CD4-positive, alpha-beta T cell treated with Interleukin-17A for 1 hour (primary cell): ENCODE data around the gene MBTPS1.
A peak's percentile ranks its signal among the peaks of the same experiment; 100 is the strongest.

Source experiments
- DNase-seq: peaks from one replicate; pipeline ENCODE4 v3.0.0-alpha.2; 2020

The MBTPS1 gene

DNA sequence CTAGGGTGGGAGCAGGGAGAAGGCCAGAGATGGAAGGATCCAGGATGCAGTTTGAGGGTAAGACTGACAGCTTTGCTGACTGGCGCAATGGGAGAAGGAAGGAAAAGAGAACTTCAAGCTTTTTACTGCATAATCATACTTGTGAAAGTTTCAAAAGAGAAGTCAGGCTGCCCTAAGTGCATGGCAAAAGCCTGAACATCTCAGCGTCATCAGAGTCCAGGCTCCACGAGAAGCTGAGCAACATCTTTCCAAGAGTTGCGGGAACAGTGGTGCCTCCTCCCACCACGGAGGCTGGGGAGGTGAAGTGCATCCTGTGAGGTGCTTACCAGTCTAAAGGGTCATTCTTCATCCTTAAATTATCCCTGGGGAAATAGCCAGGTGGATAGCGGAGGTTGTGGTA is 47.2 kb downstream of the MBTPS1 start:
- DNase-seq = no peak

DNA sequence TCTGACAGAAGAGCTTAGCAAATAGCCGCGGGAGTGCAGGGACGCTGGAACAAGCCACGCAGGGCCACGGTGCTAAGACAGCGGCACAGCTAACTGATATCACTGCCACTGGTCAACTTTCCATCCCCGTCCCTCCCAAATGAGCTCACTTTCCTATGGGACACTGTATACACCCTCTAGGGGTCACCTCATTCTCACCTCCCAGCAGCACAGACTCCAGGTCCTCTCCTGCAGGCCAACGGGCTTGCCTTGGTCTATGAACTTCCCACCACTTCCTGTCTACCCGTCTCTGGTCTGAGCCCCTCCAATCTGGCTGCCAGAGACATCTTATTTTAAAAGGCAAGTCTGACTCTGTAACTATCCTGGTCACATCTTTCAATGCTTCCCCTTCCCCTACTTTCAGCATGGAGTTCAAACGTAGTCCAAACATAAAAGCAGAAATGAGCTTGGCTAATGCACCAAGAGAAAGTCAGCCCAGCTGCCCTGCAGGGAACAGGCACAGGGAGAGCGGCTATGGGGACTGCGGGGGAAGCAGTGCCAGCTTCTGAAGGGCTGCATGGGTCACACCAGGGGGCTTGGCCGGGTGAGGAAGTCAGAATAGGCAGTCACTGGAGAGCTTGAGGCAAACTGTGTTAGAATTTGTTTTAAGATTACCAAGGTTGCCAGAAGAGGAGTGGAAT is 47.8 kb downstream of the MBTPS1 start:
- no peak for DNase-seq

DNA sequence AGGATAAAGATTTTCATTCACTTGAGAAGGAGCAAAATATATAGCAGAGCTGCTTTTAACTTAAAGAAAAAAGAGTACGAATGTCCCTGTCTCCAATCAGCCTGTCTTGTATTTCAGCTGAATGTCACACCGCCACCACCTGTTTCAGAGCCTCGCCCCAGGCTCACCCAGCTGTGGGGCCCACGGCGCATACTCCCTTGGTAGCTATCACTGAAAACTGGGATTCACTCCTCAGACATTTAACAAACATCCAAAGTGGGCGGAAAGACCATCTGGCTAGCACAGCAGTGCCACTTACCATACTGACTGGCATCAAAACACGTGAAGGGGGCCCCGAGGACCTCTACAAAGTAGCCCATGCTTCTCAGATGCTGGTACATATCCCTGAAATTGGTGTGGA is 48.7 kb downstream of the MBTPS1 start:
- no peak for DNase-seq

DNA sequence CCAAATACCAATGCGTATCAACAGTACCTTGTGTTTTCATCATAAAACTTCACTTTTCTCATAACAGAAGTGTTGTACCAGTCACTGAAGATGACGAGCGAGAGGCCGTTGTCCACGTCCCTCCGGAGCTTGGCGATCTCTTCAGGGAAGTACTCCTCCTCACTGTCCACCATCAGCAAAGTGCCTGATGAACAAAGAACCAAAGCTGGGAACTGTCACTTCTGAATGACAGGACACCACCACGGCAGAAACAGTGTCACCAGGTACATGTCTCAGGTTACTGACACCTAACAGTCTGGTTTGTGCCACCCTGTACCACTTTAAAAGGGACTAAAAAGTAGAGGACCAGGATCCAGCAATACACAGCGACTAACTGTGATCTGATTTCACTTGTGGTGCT is 49.1 kb downstream of the MBTPS1 start:
- DNase-seq = no peak

DNA sequence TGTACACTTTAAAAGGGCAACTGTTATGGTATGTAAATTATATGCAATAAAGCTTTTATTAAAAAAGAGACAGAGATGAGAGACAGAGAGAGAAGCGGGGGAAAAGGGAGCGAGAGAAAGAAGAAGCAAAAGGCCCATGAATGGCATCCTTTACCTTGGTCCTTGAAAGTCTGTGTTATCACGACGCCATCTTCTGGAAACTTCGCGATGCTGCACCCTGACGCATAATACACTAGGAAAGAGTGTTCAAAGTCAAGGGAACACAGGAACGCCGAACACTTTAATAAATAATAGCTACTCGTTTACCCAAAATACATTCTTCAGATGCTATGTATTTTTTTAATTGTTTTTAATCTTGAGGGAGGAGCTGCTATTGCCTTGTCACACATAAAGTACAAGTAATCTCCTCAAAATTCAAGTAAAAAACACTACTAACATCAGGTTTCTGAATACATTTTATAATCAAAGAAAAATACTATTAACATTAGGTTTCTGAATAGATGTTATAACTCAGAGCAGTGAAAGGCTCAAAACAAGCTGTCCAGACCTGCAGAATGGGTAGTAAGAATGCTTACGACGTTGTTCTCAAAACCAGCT is 51.1 kb downstream of the MBTPS1 start:
- peak; percentile 42 for DNase-seq

DNA sequence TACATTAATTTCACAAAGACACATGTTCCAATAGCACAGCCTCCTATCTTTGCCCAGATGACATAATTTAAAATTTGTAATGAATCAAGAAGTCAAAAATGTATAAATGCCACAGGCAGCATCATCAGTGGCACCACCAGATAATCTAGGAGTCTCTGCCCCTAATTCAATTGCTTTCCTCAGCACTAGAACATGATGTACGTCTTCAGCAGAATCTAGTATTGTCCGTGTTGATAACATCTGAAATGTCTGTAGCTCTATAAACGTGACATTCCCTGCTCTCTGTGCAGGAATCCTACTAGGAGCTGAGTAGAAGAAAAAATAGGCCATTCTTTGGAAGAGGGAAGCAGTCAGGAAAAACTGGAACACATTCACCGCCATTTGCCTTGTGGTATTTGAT is 52.8 kb downstream of the MBTPS1 start:
- DNase-seq = no peak

DNA sequence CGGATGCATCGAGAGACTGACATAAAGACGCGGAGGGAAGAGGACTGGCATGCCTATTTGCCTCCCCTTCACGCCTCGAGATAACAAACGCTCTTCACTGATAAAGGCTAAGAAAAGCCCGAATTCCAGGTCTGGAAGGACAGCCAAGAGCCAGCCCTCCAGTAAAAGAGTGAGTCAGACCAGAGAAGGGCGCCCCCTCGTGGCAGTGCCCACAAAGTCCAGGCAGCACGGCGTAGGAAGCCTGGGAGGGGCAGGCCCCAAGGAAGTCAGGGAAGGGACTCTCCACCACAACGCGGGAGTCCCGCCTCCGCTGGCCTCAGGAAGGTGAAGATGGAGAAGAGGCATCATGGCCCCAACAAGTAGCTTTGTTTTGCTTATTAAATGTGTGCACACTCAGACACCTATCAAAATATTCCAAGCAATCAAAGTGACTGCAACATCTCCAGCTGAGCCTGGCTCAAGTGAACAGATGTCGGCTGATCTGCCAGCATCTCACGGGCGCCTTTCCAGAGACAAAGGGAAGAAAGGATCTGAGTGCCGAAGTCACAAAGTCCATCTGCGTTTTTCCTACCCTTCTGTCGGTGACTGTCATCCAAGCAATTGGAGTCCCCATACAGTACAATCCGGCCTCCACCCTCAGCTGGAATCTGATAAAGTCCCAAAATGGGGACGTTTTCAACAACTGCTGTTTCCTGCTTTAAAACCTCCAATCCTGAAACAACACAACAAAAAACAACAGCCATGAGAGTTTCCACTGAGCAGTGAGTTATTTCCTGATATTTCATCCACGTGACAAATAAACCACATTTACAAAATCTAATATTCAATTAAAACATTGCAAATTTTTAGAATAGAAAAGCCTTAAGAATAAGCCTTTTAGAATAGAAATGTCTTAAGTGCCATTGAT is 53.8 kb downstream of the MBTPS1 start:
- DNase-seq = peak; percentile 60

DNA sequence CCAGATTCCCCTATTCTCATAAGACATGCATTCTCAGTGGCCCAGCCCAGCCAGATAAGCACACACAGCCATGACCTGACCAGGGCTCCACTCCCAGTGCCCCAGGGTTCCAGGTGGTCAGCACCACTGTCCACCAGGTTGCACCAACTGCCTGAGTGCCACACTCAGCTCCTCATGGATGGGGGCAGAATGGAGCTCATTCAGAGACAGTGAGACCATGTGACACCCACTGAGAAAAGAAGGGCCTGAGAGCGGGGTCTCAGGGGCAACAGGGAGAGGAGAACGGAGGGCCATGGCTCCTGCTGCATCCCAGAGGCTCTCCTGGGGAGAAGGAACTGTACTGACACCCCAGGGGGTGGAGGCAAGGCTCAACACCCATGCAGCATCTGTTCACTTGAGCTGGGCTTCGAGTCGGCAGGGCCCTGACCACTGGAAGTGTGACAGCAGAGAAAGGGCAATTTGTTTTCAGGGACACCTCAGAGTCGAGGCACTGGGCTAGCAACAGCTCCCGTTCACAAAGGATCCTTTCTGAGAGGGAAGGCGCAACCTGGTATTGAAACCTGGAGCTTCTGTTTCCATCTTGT is 55.4 kb downstream of the MBTPS1 start:
- no peak for DNase-seq

DNA sequence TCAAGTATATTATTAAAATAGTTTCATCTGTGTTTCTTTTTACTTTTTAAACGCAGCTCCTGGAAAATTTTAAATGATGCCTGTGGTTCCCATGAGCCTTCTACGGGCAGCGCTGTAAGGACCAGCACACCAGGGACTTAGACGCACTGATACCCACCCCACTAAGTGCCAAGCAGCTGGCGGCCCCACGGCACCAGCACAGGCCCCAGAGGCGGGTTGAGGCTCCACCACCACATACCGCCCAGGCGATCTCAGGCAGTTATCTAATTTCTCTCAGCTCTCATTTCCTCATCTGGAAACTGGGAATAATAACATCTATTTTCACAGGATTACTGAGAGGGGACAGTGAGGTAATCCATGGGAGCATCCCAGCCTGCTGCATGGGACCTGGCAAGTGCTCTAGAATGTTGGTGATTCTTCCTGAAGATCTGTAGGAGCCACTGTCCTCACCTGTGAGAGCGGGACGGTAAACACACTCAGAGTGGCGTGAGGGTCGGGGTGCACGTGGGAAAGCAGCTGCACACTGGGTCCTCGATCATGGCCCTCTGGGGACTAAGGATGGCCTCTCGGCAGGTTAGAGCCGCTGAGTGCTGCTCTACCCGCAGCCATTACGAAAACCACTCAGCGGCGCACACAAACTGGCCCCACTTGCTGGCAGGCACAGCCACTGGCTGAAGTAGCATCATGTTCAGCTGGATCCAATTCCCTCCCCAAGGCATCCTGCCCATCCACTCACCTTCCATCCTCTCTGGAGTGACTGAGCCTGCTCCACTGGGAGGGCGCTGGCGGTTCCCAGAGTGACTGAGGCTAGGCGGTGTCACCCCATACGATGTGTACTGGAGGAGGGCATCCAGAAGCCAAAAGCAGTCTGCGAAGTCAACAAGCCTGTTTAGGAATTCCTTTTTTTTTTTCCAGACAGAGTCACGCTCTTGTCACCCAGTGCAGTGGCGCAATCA is 56.5 kb downstream of the MBTPS1 start:
- DNase-seq = no peak

DNA sequence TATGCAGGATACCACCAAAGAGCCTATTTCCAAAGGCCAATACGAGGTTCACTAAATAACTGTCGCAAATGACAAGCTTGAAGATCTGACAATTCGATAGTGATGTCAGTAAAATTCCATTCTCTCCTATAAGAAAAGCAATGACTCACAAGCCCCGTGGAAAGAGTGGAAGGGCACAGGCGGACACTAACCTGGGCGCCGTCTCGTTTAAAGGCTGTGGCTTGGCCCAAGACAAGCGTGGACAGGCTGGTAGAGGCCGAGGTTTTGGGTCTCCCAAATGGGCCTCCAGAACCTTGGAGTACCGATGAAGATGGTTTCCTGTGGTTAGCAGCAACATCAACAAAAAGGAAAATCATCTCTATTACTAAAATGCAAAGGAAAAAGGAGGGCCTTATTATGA is 57.6 kb downstream of the MBTPS1 start:
- DNase-seq = no peak

DNA sequence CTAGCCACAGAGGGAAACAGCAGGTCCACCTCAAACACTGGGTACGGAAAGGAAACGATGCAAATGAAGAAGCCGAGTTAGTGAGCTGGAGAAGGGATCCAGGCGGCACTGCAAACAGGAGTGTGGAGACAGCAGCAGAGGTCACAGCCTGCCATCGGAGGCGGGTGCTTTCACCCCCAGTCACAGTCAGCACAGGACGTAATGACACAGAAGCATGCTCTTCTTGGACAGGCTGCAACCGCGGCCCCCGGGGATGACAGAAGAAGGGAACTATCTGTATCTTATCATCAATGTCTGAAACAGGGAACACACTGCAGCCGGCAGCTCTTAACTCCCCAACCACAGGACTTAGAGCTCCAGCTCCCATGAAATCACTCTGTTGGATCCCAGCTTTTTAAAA is 58.1 kb downstream of the MBTPS1 start:
- DNase-seq = no peak

DNA sequence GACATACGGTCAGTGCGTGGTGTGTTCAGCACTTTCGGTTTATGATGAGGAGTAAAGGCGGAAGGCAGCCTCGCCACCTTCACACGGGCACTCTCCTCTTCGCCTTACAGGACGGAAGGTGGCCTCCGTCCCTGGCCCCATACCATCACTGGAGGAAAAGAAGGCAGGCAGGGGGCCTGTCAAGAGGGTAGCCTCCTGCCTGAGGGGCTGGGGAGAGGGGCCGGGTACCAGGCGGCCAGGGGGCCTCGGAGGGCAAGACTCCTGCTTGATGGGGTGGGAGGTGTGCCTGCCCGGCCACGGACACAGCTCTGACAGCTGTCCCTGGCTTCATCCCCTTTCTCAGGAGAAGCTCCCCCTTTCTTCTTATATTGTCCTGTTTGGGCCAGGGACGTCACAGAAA is 58.5 kb downstream of the MBTPS1 start:
- no peak for DNase-seq

DNA sequence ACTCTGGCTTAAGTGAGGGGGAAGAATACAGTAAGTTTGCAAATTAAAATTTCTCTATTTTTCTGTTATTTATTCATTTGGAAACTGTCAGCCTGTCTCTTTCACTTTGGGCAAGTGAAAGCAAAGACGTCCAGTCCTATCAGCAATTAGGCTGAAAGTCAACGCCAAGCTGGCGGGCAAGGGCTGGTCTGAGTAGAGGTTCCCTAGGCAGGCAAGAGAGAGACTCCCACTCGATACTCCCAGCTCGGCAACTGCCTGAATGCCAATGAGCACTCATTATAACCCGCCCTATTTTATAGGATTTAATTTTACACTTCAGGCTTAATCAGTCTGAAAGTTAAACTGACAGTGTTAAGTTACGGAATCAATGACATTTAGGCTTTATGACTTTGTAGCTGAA is 59.8 kb downstream of the MBTPS1 start:
- DNase-seq = no peak

DNA sequence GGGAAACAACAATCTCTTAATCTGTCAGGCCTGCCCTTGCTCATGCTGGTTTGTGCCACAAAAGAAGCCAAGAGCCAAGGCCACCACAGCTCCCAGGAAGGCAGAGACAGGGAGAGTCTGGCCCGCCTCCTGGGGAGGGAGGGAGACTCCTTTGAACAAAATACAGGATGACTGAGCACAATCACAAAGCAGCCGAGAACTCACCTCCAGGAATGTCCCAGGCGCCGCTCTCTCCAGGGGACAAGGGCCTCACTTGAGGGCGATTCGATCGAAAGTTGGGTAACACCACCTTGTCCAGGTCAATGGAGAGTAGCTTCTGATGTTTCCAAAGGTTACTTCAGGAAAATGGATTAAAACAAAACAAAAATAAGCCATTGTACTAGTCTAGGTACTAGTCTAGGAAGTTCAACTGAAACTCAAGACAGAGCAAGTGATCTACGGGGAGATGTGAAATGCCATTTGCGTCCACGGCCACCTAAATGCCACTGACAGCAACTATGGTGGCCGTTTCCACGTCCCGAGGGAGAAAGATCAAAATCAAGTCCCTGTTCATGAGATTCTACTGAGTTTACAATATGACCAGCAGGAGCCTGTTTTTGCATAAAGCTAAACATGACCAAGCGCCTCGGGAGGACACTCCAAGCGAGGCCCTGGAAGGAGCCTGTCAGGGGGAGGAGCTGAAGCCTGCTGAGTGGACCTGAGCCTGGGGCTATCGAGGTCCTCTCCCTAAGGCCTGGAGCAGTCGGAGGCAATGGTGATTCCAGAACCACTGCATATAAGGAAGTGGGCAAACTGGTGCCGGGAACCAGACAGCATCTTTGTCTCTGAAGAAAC is 60.7 kb downstream of the MBTPS1 start:
- DNase-seq = no peak

DNA sequence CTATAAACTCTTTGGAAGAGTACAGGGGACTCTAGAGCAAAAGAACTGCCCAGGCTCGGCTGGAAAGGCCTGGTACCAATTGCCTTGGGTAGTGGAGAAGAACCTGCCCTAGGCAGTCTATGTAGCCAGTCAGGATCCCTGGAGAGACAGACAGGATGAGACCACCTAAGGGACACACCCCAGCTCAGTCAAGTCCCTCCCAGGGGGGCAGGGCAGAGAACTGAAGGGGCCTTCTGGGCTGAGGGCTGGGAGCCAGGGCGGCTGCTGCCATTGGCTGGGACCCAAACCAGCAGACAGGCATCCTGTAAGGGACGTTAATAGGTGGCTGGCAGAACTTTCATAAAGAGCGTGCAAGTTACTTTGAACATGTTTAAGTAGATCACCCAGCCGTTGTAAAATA is 61.4 kb downstream of the MBTPS1 start:
- no peak for DNase-seq

DNA sequence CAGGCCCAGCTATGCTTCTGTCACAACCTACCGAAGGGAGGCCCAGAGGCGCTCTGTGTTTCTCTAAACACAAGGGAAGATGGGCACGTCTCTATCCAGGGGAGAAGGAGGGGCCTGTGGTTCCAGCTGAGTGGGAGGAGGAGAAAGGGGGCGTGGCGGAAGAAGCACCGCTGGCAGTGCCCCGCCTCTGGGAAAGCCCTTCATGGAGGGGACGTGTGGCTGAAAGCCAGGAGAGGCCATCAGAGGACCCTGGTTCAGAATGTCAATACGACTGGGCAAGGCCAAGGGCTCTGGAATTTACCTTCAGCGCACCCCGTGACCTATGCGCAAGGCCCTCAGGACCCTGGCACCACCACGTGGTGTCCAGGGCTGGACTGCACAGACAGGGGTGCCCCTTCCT is 61.8 kb downstream of the MBTPS1 start:
- no peak for DNase-seq

DNA sequence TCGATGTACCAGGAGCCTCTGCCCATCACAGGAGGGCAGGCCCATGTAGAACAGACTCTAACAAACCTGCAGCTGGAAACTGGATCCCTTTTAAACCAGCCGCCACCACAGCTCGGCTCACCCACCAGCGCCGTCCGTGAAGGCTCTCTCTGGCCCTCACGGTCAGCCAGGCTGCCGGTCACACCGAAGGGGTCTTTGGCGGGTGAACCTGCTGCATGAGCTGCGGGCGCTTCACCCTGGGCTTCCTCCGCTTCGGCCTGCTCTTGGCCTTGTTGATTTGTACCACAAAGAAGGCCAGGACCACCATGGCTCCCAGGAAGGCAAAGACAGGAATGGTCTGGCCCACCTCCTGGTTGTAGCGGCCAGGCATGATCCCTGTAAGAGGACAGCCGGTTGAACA is 62.5 kb downstream of the MBTPS1 start:
- no peak for DNase-seq

DNA sequence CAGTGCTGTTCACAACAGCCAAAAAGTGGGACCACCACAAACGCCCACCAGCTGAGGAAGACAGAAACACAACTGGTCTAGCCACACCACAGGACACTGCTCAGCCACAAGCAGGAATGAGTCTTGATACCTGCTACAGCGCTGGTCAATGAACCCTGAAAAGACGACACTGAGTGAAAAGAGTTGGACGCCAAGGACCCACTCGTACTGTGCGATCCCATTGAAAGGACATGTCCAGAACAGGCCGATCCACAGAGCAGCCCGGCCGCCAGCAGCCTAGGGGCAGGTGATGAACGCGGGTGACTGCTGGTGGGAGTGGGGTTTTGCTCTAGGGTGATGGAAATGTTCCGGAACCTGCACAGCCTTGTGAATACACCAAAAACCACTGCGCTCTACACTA is 63.5 kb downstream of the MBTPS1 start:
- no peak for DNase-seq

DNA sequence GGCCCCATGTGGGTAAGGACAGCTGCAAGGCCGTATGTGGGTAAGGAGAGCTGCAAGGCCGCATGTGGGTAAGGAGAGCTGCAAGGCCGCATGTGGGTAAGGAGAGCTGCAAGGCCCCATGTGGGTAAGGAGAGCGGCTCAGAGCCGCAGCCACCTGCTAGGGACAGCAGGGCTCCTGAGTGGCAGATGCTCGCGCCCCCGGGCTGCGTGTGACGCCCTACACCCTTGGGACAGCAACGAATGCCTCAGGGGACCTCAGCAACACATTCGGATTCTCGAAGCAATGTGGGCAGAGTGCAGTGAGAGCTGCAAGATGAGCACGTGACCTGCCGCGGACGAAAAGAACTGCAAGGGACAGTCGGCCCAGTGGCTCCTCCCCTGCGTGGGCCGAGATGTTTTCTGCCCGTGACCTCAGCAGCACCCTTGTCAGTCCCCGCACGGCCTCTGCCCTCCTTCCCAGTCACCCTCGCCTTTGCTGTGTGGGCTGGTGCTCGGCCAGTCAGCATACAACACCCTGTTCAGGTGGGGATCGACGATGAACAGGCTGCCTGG is 64.6 kb downstream of the MBTPS1 start:
- no peak for DNase-seq

DNA sequence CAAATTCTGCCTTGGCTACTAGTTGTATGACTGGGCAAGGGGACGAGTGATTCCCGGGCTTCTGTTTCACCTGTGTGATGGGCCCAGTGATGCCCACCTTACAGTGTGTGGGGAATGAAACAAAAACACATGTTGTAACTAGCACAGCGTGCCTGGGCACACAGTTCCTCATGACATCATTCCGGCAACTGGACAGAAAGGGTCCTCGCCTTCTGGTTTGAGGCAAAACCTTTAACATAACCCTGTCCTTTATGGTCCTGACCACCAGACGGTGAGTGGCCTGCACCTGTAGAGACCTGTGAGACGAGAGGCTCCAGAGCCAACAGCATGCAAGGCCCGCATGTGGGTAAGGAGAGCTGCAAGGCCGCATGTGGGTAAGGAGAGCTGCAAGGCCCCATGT is 66.4 kb downstream of the MBTPS1 start:
- no peak for DNase-seq

DNA sequence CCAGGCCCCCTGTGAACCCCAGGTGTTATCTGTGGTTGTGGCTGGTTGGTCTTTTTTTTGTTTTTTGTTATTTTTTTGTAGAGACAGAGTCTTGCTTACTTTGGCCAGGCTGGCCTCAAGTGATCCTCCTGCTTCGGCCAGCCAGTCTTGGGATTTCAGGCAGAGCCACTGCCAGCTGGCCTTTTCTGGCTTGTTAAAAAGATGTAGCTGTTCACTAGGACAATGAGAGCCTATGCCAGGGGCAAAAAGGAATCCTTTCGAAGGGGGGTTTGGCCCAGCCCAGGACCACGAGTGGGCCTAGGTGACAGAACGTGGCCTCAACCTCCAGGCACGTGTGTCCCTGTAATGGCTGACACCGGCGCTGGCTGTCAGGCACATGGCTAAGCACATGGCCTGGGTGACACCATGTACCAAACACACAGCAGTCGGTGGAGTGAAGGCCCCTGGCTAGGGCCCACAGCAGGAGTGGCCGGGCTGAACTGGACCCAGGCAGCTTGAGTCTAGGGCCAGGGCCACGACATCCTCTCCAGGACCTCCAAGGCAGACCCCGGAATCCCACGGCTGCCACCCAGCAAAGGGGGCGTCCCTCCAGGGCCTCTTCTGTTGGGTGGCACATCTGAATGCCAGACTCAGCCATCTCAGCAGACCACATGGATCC is 67.2 kb downstream of the MBTPS1 start:
- no peak for DNase-seq
